Immature natural killer cell (primary cell): Measurements from ENCODE around the gene ABTB1. TPM values are rescaled to one million over a fixed set of nuclear protein-coding genes. Genes with fewer than 3 reads are reported as not detected.
"Not testable (repeated sequence)": the region's sequence is repeated elsewhere in the genome, so short reads cannot be mapped to it uniquely, and the experiment has no call there.

Experiments used
- DNase-seq, 3 donors: peaks; one replicate each; pipeline ENCODE4 v3.0.0; 2022; ENCODE audit warnings: mixed read lengths in 1 of 3
- H3K27ac Mint-ChIP-seq, 6 donors: one replicate each; pipeline ENCODE4 v1.8.0; 2020; ENCODE audit warnings: mixed read lengths in 6 of 6, mild to moderate bottlenecking in 5 of 6, inconsistent platforms in 4 of 6, moderate library complexity in 3 of 6
- H3K27me3 Mint-ChIP-seq, 3 donors: one replicate each; pipeline ENCODE4 v1.8.0; 2020 to 2021; ENCODE audit warnings: low read depth in 3 of 3, mild to moderate bottlenecking in 3 of 3, mixed read lengths in 3 of 3, moderate library complexity in 3 of 3, inconsistent platforms in 1 of 3
- H3K36me3 Mint-ChIP-seq, 3 donors: one replicate each; pipeline ENCODE4 v1.8.0; 2020; ENCODE audit warnings: mixed read lengths in 3 of 3, inconsistent platforms in 2 of 3, mild to moderate bottlenecking in 2 of 3
- H3K4me1 Mint-ChIP-seq, 2 donors: one replicate each; pipeline ENCODE4 v1.8.0; 2020; ENCODE audit warnings: inconsistent platforms in 2 of 2, mild to moderate bottlenecking in 2 of 2, mixed read lengths in 2 of 2, moderate library complexity in 1 of 2
- H3K4me3 Mint-ChIP-seq, 5 donors: one replicate each; pipeline ENCODE4 v1.8.0; 2020; ENCODE audit warnings: mild to moderate bottlenecking in 5 of 5, mixed read lengths in 5 of 5, inconsistent platforms in 3 of 5, moderate library complexity in 3 of 5
- H3K9me3 Mint-ChIP-seq, 6 donors: one replicate each; pipeline ENCODE4 v1.8.0; 2020; ENCODE audit warnings: mild to moderate bottlenecking in 6 of 6, mixed read lengths in 6 of 6, inconsistent platforms in 4 of 6, moderate library complexity in 3 of 6
- polyA plus RNA-seq, 3 donors: library from polyadenylated mRNA; unstranded; fragments of 300-500 nt; fragmentation: Illumina TruSeq; gene quantifications; one replicate each; pipeline ENCODE4 v1.2.3, GENCODE V29; 2021

Gene ABTB1
- polyA plus RNA-seq, 3 donors from 2014 or later, result 71.9 to 141 (median 83.7) TPM

- Mint-ChIP-seq H3K27ac (no peak overlapping the region), H3K4me1 (peaks cover 16 to 17% of the 10 kb centered on the region in 2 donors), H3K9me3 (no peaks in the 10 kb centered on the region), H3K4me3 (no peak overlapping the region), H3K27me3 (peaks cover 0 to 2% (median 0%) of the 10 kb centered on the region in 3 donors), H3K36me3 (peaks cover 0 to 3% (median 0%) of the 10 kb centered on the region in 3 donors)
- DNase-seq, result no peak
These were observed 6.9 kb downstream of the ABTB1 start for GRCh38 chr3:127679534-127680145.

GRCh38 chr3:127680146-127680661 is 7.5 kb downstream of the ABTB1 start:
- Mint-ChIP-seq H3K4me3 (no peak overlapping the region), H3K9me3 (no peaks in the 10 kb centered on the region), H3K36me3 (peaks cover 0 to 3% (median 0%) of the 10 kb centered on the region in 3 donors), H3K27me3 (peaks cover 0 to 2% (median 0%) of the 10 kb centered on the region in 3 donors), H3K4me1 (peaks cover 10 to 13% of the 10 kb centered on the region in 2 donors), H3K27ac (no peak overlapping the region)
- no peak for DNase-seq

- Mint-ChIP-seq H3K27ac (peak overlapping the region in 1 of 6 donors; percentile 52), H3K27me3 (peaks cover 0 to 2% (median 0%) of the 10 kb centered on the region in 3 donors), H3K9me3 (no peaks in the 10 kb centered on the region), H3K4me1 (peaks cover 5 to 9% of the 10 kb centered on the region in 2 donors), H3K36me3 (peaks cover 0 to 3% (median 0%) of the 10 kb centered on the region in 3 donors), H3K4me3 (no peak overlapping the region)
- DNase-seq, result no peak
These were observed 8.1 kb downstream of the ABTB1 start for GRCh38 chr3:127680798-127681221.

- H3K27ac Mint-ChIP-seq, H3K27me3 Mint-ChIP-seq, H3K36me3 Mint-ChIP-seq, H3K4me3 Mint-ChIP-seq, DNase-seq, H3K4me1 Mint-ChIP-seq, H3K9me3 Mint-ChIP-seq: not testable (repeated sequence)
These were observed 9.4 kb downstream of the ABTB1 start for GRCh38 chr3:127682175-127682554.

- no peak overlapping the region for H3K4me3 Mint-ChIP-seq
- peaks cover 0 to 2% (median 0%) of the 10 kb centered on the region in 3 donors for H3K27me3 Mint-ChIP-seq
- DNase-seq, result no peak
- peaks cover 0 to 4% of the 10 kb centered on the region in 2 donors for H3K4me1 Mint-ChIP-seq
- H3K9me3 Mint-ChIP-seq, result no peaks in the 10 kb centered on the region
- peaks cover 0 to 1% (median 0%) of the 10 kb centered on the region in 3 donors for H3K36me3 Mint-ChIP-seq
- no peak overlapping the region for H3K27ac Mint-ChIP-seq
These were observed 9.8 kb downstream of the ABTB1 start for GRCh38 chr3:127682561-127682960.

GRCh38 chr3:127684871-127685707 is 12.3 kb downstream of the ABTB1 start:
- DNase-seq, result no peak
- peaks cover 0 to 3% (median 3%) of the 10 kb centered on the region in 3 donors for H3K27me3 Mint-ChIP-seq
- peaks cover 0 to 1% of the 10 kb centered on the region in 2 donors for H3K4me1 Mint-ChIP-seq
- no peaks in the 10 kb centered on the region for H3K9me3 Mint-ChIP-seq
- H3K27ac Mint-ChIP-seq, result no peak overlapping the region
- H3K36me3 Mint-ChIP-seq, result no peaks in the 10 kb centered on the region
- no peak overlapping the region for H3K4me3 Mint-ChIP-seq

- Mint-ChIP-seq H3K9me3 (no peaks in the 10 kb centered on the region), H3K27ac (no peak overlapping the region), H3K27me3 (peaks cover 0 to 4% (median 3%) of the 10 kb centered on the region in 3 donors)
These were observed 13.2 kb downstream of the ABTB1 start for GRCh38 chr3:127685708-127686511.

GRCh38 chr3:127686512-127686894 is 13.8 kb downstream of the ABTB1 start:
- Mint-ChIP-seq H3K36me3 (no peaks in the 10 kb centered on the region), H3K4me1 (peaks cover 0 to 1% of the 10 kb centered on the region in 2 donors), H3K27ac (no peak overlapping the region), H3K9me3 (no peaks in the 10 kb centered on the region), H3K27me3 (peaks cover 0 to 4% (median 3%) of the 10 kb centered on the region in 3 donors), H3K4me3 (no peak overlapping the region)
- no peak for DNase-seq

More at GRCh38 chr3:127685708-127686511, 13.2 kb downstream of the ABTB1 start:
- DNase-seq, result no peak
- H3K4me1 Mint-ChIP-seq, result peaks cover 0 to 1% of the 10 kb centered on the region in 2 donors
- H3K36me3 Mint-ChIP-seq, result no peaks in the 10 kb centered on the region
- no peak overlapping the region for H3K4me3 Mint-ChIP-seq

GRCh38 chr3:127687228-127687737 is 14.5 kb downstream of the ABTB1 start:
- Mint-ChIP-seq H3K27ac (no peak overlapping the region), H3K9me3 (no peaks in the 10 kb centered on the region), H3K27me3 (peaks cover 0 to 3% (median 3%) of the 10 kb centered on the region in 3 donors), H3K4me3 (no peak overlapping the region), H3K36me3 (no peaks in the 10 kb centered on the region), H3K4me1 (peaks cover 0 to 1% of the 10 kb centered on the region in 2 donors)
- DNase-seq, result no peak

GRCh38 chr3:127688022-127688415 is 15.3 kb downstream of the ABTB1 start:
- Mint-ChIP-seq H3K4me1 (peaks cover 0 to 1% of the 10 kb centered on the region in 2 donors), H3K9me3 (no peaks in the 10 kb centered on the region)

GRCh38 chr3:127688416-127689265 is 15.9 kb downstream of the ABTB1 start:
- Mint-ChIP-seq H3K36me3 (no peaks in the 10 kb centered on the region), H3K27me3 (peaks cover 2 to 7% (median 3%) of the 10 kb centered on the region in 3 donors), H3K27ac (no peak overlapping the region), H3K4me3 (no peak overlapping the region), H3K9me3 (no peaks in the 10 kb centered on the region), H3K4me1 (no peaks in the 10 kb centered on the region)
- DNase-seq, result no peak

More at GRCh38 chr3:127688022-127688415, 15.3 kb downstream of the ABTB1 start:
- H3K4me3 Mint-ChIP-seq, result no peak overlapping the region
- no peak for DNase-seq
- H3K36me3 Mint-ChIP-seq, result no peaks in the 10 kb centered on the region
- no peak overlapping the region for H3K27ac Mint-ChIP-seq
- peaks cover 2 to 3% (median 2%) of the 10 kb centered on the region in 3 donors for H3K27me3 Mint-ChIP-seq

GRCh38 chr3:127689266-127689860 is 16.6 kb downstream of the ABTB1 start:
- no peaks in the 10 kb centered on the region for H3K9me3 Mint-ChIP-seq
- no peak overlapping the region for H3K4me3 Mint-ChIP-seq
- no peaks in the 10 kb centered on the region for H3K36me3 Mint-ChIP-seq
- H3K27me3 Mint-ChIP-seq, result peaks cover 2 to 7% (median 3%) of the 10 kb centered on the region in 3 donors
- H3K27ac Mint-ChIP-seq, result no peak overlapping the region
- no peaks in the 10 kb centered on the region for H3K4me1 Mint-ChIP-seq
- no peak for DNase-seq
